Midbrain (tissue), 1 donor: ENCODE results near the gene CBX3.
"Not testable (repeated sequence)": the region's sequence is repeated elsewhere in the genome, so short reads cannot be mapped to it uniquely, and the experiment has no call there.

Source experiments
- DNase-seq: peaks from one replicate; lab custom pipeline; 2025; lab: John Stamatoyannopoulos, UW

The CBX3 gene

DNA sequence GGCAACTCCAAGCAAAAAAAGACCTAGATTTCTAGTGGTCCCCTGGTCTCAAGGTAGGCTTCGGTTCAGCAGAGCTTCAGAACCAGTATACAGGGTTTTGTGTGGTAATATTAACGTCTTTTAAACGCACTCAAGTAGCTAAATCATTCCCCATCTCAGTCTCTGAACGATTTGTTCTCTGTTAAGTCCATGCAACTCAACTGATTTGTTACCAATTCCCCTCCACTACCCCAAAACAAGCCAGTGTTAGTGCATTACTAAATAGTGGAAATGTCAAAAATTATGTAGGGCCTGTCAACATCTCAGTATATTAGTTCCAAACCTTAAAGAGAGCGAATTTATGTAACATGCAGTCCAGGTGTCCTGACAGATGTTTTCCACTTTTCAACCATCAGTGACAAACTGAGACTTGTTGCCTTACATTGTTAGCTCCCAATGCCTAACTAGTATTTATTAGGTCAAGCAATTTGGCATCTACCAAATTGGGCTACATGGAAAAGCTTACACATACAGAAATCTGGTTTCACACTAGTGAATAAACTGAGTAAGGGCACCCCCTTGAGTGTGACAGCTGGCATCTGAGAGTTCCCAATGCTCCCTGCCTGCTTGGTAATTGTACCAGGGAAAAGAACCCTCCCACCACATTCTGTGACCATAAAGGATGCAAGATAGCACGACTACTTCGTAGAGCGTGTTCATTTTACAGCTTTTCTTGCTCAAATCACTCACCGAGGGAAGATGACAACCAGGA is 13.2 kb upstream of the CBX3 start:
- DNase-seq: no peak

DNA sequence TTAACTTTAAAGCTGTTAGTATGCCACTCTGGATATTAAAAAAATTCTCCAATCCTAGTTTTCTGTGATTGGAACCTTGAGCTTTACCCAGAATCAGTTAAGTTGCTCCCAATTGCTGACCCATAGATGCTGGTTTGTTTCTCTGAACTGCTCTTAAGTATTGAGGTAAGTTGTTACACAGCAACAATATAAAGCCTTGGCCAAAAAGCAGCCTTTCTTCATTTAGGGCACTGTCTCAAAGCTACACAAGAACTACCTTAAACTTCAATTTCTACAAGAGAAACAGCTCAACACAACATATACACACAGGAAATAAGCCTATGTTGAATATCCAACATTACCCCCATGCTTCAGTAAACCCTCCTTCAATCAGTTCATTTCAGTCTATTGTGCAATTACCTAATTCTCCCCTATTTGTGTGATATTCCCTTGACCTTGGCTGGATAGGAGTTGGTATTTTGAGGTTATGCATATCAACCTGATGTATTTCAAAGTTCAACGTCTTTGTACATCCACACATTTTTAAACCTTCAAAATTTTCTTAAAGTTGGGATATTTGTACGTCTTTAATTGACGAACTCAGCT is 12.5 kb upstream of the CBX3 start:
- DNase-seq: no peak

DNA sequence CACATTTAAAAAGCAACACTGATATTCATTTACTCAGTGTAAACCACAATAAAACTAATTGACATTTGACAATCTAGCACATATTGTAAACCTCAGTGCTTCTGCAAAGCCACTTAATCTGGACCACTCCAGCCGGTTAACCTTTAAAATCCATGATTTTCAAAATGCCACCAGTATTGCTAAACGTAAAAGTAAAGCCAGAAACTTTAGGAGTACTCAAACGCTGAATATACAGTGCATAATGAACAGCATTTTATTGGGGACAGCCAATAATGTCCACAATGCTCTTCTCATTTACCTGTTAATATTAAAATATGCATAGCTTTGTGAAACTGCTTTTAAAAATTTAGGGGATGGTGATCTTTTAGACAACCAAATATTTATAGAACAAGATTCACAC is 11.8 kb upstream of the CBX3 start:
- no peak for DNase-seq

- no peak for DNase-seq
These were observed 11.1 kb upstream of the CBX3 start for GRCh38 chr7:26190417-26190869.

GRCh38 chr7:26191233-26191973 is 10.1 kb upstream of the CBX3 start:
- DNase-seq: no peak

DNA sequence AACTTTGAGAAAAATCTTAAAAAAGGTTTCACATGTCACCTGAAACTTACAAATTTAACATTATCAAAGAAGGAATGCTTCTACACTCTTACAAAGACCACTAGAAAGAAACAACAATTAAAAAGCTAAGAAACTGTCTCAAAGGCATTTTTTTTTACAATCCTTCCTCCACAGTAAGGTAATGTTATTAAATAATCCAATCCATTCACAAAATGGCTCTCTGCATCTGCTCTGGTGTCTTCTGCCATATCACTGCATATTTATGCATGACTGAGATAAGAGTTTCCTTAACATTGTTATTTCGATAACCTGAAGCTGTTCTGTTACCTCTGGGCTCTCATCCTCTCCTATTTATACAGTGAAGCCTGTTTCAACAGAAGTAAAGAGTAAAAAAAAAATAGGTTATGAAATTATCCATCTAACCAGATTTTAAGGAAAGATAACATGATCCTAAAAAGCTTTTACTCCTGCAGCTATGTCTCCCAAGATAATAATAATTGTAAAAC is 9.5 kb upstream of the CBX3 start:
- DNase-seq: no peak

DNA sequence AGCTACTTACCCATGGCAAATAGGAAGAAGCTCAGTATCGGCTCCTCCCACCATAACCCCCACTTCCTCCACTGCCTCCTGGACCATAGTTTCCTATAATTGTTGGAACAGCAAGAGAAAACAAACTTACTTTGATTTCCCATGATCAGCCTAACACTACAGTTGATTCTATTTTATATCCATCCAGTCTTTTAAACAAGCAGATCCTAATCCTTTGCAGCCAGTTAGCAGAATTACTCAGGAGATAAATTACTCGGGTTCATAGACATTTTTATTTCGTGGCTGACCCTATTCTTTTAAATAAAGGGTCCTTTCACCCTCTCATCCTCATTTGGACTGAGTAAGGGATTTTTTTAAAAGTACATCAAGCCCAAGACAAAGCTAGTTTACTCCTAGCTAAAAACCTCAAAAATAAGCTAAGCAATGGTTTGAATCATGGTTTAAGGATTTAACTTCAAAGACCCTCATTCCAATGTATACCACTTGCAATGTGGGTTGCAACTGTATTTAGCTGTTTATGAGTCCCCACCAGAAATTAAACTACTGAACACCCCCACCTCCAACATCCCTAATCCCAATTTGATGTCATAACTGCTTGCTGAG is 9.0 kb upstream of the CBX3 start:
- no peak for DNase-seq

DNA sequence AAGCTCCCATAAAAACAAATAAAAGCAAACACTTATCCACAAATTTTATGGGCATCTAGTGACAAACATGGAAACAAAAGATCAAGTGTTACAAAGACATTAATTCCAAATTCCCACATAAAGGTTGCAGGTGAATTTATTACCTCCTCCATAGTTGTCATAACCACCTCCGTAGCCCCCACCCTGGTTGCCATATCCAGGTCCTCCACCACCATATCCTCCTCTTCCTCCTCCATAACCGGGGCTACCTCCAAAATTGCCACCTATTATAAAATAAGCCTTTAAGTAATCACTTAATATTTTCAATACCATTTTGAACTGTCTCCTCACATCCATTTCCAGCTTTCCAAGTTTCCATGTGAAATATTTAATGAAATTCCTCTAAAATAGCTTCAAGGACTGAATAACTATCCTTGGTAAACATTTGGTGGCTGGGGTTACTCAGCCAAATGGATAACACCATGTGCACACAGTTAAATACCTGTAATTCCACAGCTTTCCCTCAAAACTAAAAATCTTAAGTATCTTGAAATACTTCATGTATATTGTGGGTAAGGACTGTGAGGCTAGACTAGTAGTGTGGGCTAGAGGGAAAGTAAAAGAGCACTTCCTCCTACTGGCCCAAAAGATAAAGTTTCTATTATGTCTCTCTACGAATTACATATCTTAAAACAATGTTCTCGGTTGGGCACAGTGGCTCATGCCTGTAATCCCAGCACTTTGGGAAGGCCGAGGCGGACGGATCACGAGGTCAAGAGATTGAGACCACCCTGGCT is 7.9 kb upstream of the CBX3 start:
- no peak for DNase-seq

DNA sequence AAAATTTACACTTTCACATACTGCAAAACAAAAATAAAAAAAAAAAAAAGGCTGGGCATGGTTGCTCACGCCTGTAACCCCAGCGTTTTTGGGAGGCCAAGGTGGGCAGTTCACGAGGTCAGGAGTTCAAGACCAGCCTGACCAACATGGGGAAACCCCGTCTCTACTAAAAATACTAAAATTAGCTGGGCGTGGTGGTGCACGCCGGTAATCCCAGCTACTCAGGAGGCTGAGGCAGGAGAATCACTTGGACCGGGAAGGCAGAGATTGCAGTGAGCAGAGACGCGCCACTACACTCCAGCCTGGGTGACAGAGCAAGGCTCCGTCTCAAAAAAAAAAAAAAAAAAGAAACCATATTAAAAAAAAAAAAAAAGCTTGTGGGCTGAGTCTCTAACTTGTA is 6.8 kb upstream of the CBX3 start:
- DNase-seq: not testable (repeated sequence)

DNA sequence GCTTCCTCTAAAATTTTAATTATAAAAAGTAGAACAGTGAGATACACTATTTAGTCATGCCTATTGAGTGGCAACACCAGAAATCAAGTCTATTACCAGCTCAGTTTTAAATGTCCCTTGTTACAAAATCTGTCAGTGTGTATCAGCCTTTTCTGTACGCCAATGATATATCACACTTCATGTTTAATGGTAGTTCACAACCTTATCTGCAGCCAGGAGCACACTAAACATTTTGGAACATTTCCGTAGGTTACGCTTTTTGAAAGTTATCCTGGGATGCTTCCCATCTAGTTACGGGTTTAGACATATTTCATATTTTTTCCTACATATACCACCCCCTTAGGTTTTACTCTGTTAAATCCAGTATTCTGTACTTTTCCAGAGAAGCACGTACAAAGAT is 6.4 kb upstream of the CBX3 start:
- no peak for DNase-seq

DNA sequence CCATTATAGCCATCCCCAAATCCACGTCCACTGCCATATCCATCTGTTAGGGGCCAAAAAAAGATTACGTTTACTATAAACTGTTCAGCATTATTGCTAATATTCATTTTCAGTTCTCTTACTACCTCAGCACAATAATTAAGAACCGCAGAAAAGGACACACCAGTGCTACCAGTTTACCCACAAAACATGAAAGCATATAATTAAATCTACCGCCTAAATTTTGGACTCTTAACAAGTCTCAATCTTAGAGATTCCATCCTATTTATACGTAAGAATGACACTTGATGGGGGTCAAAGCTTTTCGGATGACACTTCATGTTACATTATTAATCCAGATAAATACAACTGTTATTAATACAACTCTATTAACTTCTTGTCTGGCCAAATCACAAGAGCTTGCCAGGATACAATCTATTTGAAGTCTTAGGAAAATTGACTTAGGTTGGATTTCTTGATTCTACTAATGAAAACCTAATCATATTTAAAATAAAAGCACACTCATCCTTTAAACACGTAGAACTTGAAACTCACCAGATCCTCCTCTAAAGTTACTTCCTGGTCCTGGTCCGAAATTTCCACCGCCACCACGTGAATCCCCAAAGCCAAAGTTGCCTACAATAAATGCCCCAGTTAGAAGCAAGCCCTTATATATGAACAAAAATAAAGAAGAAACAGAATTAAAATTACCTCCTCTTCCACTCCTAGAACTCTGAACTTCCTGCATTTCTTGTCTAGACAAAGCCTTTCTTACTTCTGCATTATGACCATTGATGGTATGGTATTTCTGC is 5.5 kb upstream of the CBX3 start:
- peak; percentile 5 for DNase-seq

- DNase-seq: peak; percentile 13
These were observed 4.1 kb upstream of the CBX3 start for GRCh38 chr7:26197153-26198115.

DNA sequence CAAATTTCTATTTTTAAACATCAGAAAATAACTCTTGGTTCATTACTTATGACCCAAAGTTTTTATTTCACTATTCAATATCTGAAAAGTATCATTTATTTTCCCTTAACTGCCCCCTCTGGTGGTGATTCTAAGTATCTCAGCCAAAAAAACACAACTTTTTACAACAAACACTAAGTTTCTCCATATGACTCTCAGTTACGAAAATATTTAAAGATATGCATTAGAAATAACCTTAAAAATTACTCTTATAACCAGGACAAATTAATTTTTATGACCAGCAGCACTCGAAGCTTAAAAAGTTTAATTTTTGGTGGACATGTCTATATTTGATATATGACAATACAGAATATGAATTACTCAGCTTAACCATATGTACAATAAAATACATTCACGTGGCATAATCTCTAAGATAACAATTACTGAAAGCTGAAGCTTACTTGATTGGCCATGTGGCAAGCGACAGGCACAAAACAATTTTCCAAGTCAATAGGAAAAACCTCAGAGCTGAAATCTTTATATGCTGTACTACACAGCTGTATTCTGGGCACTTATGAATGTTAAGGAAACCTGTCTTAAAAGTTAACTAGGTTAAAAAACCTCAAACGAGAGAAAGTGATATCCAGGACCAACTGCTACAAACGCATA is 3.3 kb upstream of the CBX3 start:
- DNase-seq: peak; percentile 29

DNA sequence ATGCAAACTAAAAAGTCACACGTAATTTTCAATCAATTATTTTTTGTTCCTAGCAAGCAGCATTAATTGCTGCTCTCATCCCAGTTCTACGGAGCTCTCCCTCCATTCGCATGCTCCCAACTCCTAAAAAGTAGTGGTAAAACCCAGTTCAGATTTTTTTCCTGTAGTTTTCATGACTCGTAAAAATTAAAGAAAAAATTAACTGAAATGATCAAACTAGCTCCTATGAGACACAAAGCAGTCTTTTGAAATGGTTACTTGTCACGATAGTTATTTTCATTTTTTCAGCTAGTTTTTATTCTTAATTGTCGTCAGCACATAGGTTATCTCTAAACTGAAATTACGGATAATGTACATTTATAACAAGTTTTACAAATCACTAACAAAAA is 2.8 kb upstream of the CBX3 start:
- DNase-seq: no peak

GRCh38 chr7:26199301-26200037 is 2.1 kb upstream of the CBX3 start:
- peak; percentile 85 for DNase-seq

DNA sequence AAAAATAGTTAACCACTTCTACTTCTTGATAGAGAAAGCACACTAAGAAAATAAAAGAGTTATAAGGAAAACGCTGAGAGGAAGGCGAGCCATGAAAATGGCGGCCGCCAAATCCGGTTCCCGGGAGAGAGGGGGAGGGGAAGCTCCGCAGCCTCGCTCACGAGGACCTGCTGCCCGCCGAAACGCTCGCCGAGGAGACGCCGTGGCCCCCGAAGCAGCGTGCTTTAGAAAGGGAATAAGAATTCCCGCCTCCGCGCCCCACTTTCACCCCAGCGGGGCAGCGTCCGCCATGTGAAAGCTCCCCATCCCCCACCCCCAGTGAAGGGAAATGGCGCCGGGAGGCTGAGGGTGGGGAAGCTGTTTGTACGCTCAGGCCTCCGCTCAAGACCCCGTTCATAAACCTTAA is 1.5 kb upstream of the CBX3 start:
- peak; percentile 85 for DNase-seq

- DNase-seq: peak; percentile 100
These were observed 900 bp upstream of the CBX3 start, which contains the start of gene HNRNPA2B1 for GRCh38 chr7:26200444-26201246. TSS of gene HNRNPA2B1 (minus strand) at chr7:26200746. CDS start at chr7:26200577, 169 bp downstream.
